HG03460 (cell line): ENCODE data around the gene ABLIM2.

Source experiments
- ATAC-seq: cut with Tn5 transposase; IDR thresholded peaks from one replicate; pipeline ENCODE4 v1.9.1; 2021; ENCODE audit not compliant: unreplicated experiment

Gene ABLIM2

GRCh38 chr4:8009710-8010511 is 148.7 kb downstream of the ABLIM2 start:
- ATAC-seq: no peak

GRCh38 chr4:8009097-8009496 is 149.5 kb downstream of the ABLIM2 start:
- no peak for ATAC-seq

DNA sequence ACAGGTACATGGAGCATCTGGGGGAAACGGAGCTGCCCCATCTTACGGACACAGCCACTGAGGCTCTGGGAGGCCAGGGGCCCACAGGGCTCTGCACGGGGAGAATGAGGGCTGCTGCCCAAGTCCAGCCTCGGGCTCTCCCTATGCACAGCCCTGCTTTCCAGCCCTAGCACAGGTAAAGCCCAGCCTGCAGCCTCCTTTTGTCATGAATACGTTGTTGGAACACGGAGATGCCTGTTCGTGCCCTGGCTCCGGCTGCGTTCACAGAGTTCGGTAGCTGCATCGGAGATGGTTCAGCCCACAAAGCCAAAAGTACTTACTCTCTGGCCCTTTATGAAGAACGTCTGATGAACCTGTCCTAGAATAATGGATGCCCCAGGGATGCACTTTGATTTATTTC is 150.2 kb downstream of the ABLIM2 start:
- no peak for ATAC-seq

GRCh38 chr4:8007581-8007980 is 151.0 kb downstream of the ABLIM2 start:
- ATAC-seq: no peak

- no peak for ATAC-seq
Observed at GRCh38 chr4:8006471-8006870, 152.1 kb downstream of the ABLIM2 start.

DNA sequence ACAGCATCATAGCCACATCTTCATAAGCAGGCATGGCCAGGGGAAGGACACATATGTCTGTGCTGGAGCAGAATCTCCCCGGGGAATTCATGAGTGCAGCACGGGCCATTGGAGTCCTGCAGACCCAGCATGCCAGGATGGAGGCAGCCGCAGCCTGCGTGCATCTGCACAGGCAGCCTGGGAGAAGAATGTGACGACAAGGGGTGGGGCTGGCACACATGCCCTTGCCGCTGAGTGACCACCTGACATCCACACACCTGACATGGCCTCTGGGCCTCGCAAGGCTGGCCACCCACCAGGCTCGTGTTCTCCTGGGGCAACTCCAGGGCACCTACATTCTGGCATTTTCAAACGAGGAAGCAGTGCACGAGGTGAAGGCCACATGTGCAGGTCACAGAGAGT is 152.8 kb downstream of the ABLIM2 start:
- no peak for ATAC-seq

GRCh38 chr4:8005033-8005808 is 153.4 kb downstream of the ABLIM2 start:
- no peak for ATAC-seq

DNA sequence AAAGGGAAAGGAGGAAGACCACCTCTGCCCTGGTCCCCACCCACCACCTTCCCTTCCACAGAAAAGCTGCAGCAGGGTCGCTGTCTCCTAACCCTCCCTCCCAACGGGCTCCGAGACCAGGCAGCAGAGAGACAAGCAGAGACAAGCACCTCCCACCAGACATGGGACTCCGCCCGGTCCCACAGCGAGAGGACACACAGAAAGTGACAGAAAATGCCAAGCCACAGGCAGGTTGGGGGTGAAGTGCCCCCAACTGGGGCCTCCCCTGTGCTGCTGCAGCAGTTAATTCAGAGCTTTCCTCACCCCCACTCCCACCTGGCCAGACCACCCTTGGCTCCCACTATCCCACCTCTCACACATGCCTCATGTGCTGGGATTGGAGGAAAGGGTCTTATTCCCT is 154.5 kb downstream of the ABLIM2 start:
- no peak for ATAC-seq

DNA sequence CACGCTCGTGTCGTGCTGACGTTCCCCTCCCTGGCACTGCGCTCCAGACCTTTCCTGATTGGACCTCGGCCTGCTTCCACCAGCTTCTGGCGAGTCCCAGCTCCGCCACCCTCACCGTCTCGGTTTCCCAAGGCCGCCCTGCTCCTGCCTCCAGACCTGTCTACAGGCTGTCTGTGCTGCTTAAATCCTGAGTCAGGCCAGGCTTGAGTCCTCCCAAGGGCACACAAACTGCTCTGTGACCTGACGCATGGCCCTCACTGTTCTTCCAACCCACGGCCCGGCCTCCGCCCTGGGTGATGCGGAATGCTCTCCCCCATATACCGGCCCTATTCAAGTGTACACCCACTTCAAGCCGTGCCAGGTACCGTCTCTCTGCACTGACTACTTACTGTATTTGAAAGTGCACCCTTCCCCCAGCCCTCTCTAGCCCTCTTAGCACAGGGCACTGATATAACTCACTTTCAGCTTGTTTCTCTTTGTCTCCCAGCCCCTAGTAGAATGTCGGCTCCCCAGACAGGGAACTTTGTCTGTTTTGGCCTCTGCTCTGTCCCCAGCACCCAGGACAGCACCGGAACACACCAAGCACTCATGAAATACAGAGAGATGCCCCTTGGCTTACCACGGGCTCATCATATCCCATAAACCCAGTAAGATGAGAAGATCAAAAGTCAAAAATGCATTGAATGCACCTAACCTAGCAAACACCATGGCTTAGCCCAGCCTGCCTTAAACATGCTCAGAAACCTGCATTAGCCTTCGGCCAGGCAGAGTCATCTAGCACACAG is 155.9 kb downstream of the ABLIM2 start:
- no peak for ATAC-seq

- ATAC-seq: no peak
Observed at GRCh38 chr4:8001564-8002355, 156.9 kb downstream of the ABLIM2 start.

DNA sequence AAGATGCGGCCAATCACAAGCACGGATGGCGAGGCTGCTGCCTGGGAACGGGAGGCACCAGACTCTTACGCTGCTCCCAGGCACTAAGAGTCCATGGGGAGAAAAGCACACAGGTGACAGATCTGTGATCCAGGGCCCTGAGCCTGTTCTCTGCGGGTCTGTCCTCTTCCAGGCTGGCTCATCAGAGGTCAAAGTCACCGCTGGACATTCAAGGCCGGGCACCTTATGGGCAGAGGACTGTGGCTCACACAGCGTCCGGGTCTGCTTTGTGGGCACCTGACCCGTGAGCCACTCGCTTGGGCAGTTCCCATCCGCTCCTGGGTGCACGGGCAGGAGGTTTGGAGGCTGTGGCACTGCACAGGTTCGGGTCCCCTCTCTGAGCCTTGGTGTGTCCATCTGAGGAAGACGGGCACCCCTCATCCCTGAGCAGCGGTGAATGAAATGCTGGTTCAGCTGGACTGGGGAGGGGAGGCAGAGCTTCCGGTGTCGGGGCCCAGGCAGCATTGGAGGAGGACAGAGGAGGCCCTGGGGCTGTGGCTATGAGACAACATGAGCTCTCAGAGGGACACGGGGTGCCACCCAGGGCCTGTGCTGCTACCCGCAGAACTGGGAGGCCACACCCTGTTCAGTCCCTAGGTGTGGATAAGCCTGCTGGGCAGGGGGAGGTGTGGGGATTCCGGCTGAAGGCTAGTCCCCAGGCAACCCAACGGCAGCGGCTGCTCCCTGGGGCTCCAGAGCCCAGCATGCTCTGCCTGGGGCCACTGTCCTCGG is 157.7 kb downstream of the ABLIM2 start:
- no peak for ATAC-seq

GRCh38 chr4:8000247-8000646 is 158.4 kb downstream of the ABLIM2 start:
- ATAC-seq: no peak

- no peak for ATAC-seq
Observed at GRCh38 chr4:7999695-8000094, 158.9 kb downstream of the ABLIM2 start.

DNA sequence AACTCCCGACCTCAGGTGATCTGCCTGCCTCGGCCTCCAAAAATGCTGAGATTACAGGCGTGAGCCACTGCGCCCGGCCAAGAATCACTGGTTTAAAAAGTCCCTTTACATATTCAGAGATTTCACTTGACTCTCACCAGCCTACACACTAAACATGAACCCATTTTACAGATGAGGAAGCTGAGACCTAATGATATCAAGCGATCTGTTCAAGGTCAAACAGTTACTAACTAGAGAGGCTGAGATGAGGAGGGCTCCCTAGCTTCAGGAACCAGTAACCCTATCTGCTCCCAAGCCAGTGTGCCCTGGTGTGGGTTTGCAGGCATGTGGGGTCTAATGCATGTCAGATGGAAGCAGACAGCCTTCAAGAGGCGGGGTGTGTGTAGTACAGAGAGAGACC is 159.3 kb downstream of the ABLIM2 start:
- ATAC-seq: no peak

DNA sequence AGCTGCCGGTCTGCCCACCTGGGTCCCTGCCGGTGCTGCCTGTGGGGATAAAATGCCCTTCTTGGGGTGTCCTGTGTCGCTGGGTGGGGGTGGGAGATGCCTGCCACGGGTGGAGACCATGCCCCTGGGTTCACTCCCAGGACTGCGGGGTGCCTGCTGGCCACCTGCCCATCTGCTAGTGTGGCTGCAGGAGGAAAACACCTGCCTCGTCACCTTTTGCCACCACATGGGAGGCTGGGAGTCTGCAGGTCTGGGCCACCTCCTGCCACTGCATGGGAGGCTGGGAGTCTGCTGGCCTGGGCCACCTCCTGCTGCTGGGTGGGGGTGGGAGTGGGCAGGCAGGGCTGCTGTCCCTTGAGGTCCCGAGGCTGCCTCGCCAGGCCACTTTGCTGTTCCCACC is 160.2 kb downstream of the ABLIM2 start:
- ATAC-seq: no peak

DNA sequence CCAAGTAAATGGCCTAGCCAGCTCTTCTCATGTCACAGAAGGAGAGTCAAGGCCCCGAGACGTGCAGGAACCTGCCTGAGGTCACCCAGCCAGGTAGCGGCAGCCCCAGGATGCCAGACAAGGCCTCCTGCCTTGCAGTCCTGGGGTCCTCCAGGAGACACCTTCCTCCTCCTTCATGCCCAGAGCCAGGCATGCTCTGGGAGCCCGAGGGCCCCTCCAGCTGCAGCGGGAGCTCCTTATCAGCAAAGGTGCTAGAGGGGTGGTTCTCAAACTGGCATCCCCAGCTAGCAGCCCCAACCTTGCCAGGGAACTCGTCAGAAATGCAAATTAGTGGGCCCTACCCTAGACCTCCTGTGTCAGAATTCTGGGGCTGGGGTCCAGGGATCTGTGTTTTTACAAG is 162.7 kb downstream of the ABLIM2 start:
- no peak for ATAC-seq

GRCh38 chr4:7995135-7995534 is 163.5 kb downstream of the ABLIM2 start:
- no peak for ATAC-seq

DNA sequence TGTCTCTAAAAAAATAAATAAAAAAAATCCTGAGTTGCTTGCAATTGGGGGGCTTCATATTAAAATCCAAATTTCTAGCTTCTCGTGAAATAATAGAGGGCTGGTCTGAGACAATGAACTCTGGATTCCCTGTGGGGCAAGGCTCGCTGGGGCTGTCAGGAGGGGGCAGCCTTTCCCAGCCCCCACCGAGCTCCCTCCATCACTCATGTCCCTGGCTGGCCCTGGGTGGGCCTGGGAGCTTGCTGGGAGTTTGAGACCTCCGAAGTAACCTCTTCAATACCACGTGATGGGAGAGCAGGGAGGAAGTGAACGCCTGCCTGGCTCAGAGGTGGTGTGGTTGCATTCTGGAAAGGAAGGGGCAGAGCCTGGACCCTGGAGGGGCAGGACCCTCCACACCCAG is 164.9 kb downstream of the ABLIM2 start:
- no peak for ATAC-seq

DNA sequence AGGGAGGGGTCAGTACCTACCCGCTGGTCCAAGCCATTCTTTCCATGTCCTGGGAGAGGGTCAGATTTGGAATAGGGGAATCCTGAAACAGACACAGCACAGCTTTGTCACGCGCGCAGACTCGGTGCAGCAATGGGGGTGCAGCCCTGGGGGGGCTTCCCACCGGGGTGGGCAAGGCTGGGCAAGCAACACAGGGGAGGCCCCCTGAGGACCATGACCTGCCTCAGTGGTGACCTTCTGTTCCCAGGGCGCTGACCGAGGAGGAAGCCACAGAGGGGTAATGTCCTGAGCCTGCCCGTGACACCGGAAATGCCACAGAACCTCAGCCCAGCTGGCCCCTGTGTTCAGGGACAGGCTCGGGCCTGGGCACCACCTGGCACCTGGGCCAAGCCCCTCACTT is 165.8 kb downstream of the ABLIM2 start:
- ATAC-seq: no peak

GRCh38 chr4:7990807-7991459 is 167.7 kb downstream of the ABLIM2 start:
- ATAC-seq: no peak
